Chondrocyte (in vitro differentiated cells): ENCODE results near the gene C20orf144. TPM values are rescaled to one million over a fixed set of nuclear protein-coding genes. Genes with fewer than 3 reads are reported as not detected.
"Not testable (repeated sequence)": the region's sequence is repeated elsewhere in the genome, so short reads cannot be mapped to it uniquely, and the experiment has no call there.

Experiments
- DNase-seq: peaks from one replicate; pipeline ENCODE4 v3.0.0; 2021; ENCODE audit warnings: mixed read lengths, low spot score
- H3K27ac Mint-ChIP-seq: one replicate; pipeline ENCODE4 v1.8.0; 2021; ENCODE audit warnings: mild to moderate bottlenecking, moderate library complexity, mixed read lengths; ENCODE audit not compliant: unreplicated experiment
- H3K27me3 Mint-ChIP-seq: 2 replicates; pipeline ENCODE4 v1.8.0; 2021; ENCODE audit warnings: low read depth, mixed read lengths
- H3K36me3 Mint-ChIP-seq: 2 replicates; pipeline ENCODE4 v1.8.0; 2021; ENCODE audit warnings: low read depth, mixed read lengths
- H3K4me1 Mint-ChIP-seq: 2 replicates; pipeline ENCODE4 v1.8.0; 2021; ENCODE audit warnings: low read depth, mild to moderate bottlenecking, mixed read lengths
- H3K4me3 Mint-ChIP-seq: one replicate; pipeline ENCODE4 v1.8.0; 2021; ENCODE audit warnings: mild to moderate bottlenecking, moderate library complexity, mixed read lengths; ENCODE audit not compliant: unreplicated experiment
- H3K9me3 Mint-ChIP-seq: 2 replicates; pipeline ENCODE4 v1.8.0; 2021; ENCODE audit warnings: low read depth, mixed read lengths
- total RNA-seq: library from RNA; stranded (reverse); gene quantifications from 3 replicates; pipeline ENCODE4 v1.2.1, GENCODE V29; 2021
- TF ChIP-seq, protein P1 (sequence below): fragments of 200-600 bp; sonication (generic); IDR thresholded peaks from 2 replicates; pipeline ENCODE4 v1.5.0; 2021; ENCODE audit warnings: antibody characterized with exemption, mild to moderate bottlenecking, moderate library complexity

Gene C20orf144
- total RNA-seq, 1 donor from 2014 or later = 0.10 TPM

DNA sequence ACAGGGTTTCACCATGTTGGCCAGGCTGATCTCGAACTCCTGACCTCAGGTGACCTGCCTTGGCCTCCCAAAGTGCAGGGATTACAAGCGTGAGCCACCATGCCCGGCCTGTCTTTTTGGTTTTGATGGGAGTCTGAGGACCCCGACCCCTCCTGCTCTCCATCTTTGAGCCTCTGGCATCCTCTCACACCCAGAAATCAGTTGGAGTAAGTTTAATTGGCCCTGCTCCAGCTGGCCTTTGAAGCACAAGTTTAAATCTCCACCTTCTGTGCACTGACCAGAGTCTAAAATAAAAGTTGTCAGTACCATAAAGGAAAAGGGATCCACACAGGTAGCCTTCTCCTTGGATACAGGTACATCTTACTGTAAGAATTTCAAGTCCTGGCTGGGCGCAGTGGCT lies 15.9 kb upstream of the C20orf144 start:
- no peak for DNase-seq
- no peaks in the 10 kb centered on the region for H3K27me3 Mint-ChIP-seq
- H3K27ac Mint-ChIP-seq = no peak overlapping the region
- TF ChIP-seq, protein P1, sequence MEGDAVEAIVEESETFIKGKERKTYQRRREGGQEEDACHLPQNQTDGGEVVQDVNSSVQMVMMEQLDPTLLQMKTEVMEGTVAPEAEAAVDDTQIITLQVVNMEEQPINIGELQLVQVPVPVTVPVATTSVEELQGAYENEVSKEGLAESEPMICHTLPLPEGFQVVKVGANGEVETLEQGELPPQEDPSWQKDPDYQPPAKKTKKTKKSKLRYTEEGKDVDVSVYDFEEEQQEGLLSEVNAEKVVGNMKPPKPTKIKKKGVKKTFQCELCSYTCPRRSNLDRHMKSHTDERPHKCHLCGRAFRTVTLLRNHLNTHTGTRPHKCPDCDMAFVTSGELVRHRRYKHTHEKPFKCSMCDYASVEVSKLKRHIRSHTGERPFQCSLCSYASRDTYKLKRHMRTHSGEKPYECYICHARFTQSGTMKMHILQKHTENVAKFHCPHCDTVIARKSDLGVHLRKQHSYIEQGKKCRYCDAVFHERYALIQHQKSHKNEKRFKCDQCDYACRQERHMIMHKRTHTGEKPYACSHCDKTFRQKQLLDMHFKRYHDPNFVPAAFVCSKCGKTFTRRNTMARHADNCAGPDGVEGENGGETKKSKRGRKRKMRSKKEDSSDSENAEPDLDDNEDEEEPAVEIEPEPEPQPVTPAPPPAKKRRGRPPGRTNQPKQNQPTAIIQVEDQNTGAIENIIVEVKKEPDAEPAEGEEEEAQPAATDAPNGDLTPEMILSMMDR = no peak
- peaks cover 22% of the 10 kb centered on the region for H3K4me1 Mint-ChIP-seq
- H3K36me3 Mint-ChIP-seq = peaks cover 33% of the 10 kb centered on the region
- H3K4me3 Mint-ChIP-seq = no peak overlapping the region
- H3K9me3 Mint-ChIP-seq = no peaks in the 10 kb centered on the region

DNA sequence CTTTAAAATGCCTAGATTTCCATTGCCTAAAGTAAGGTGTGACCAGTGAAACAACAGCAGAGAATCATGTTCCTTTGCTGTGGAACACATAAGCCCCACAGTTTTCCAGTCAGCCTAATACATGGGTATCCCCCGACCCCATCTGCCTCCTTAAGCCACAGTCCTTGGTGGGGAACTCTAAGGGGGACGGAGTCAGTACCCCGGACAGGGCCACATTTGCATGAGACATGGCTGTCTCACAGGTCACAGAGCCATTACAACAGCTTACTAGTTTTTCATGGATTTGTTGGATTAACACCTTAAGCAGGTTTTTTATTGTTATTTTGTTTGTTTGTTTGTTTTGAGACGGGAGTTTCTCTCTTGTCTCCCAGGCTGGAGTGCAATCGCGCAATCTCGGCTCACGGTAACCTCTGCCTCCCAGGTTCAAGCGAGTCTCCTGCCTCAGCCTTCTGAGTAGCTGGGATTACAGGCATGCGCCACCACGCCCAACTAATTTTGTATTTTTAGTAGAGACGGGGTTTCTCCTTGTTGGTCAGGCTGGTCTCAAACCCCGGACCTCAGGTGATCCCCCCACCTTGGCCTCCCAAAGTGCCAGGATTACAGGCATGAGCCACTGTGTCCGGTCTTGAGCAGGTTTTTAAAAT lies 15.0 kb upstream of the C20orf144 start:
- H3K9me3 Mint-ChIP-seq, DNase-seq, H3K4me3 Mint-ChIP-seq, H3K27me3 Mint-ChIP-seq: not testable (repeated sequence)
- peak overlapping the region; percentile 95 for H3K27ac Mint-ChIP-seq
- peaks cover 22% of the 10 kb centered on the region for H3K4me1 Mint-ChIP-seq
- H3K36me3 Mint-ChIP-seq = peaks cover 29% of the 10 kb centered on the region

DNA sequence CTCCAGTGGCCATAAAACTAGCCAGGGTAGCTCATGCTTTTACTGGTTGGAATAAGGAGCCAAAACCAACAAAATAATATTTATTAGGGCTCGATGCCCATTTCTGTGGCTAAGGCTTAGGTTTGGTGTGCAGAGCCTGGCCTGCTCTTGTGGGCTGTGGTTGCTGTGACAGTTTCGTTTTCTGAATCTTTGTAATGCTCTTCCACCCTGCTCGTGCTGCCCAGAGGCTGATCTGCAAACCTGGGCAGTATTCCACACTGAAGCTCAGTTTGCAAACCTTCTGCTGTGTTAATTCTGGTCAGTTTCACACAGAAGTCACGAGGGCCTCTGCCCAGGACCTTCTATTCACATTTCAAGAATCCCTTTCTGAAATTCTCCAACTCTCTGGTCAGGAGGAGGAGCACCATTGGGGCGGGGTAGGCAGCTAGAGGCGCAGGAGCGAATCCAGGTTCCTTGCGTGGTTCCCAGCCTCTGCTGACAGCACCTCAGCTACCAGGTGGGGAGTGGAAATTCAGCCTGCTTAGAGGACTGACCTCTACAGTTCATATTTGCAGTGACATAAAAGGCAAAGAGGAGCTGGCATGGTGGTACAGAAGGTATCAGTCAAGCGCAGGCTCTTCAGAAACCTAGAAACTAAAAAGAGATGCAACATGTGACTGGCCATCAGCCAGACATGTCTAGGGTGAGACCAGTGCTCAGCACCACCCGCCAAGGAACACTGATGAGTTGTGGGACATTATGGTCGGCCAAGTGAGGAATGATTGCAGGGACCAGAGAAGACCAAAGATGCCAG lies 14.3 kb upstream of the C20orf144 start:
- peak overlapping the region; percentile 95 for H3K27ac Mint-ChIP-seq
- no peak for DNase-seq
- TF ChIP-seq, protein P1 = peak; percentile 39
- H3K9me3 Mint-ChIP-seq = no peaks in the 10 kb centered on the region
- H3K27me3 Mint-ChIP-seq = no peaks in the 10 kb centered on the region
- peaks cover 26% of the 10 kb centered on the region for H3K36me3 Mint-ChIP-seq
- H3K4me3 Mint-ChIP-seq = peak overlapping the region; percentile 40
- peaks cover 22% of the 10 kb centered on the region for H3K4me1 Mint-ChIP-seq

DNA sequence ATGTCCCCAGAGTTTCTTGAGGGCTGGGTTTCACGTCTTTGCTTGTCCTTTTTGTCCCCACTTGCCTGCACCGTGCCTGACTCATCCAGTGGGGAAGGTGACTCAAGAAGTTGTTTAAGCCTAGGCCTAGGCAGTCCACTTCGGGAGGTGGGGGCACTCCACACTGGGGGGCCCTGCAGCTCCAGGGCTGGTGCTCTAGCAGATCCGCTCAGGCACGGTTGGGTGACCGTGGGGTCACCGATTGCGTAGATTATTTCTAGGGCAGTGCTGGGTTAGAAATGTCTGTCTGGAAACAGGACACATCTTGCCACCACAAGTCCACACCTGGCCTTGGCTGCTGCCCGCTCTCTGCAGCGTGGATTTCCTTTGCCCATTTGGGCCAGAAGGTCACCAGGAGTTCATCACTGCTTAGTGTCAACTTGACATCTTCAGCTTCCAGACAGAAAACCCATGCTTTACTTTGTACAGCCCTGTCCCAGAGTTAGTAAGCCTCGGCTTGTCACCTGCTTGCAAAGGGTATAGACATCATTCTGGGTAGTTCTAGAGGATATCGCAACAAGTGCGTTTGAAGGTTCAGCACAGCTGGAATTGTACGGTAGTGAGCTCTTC lies 13.6 kb upstream of the C20orf144 start:
- Mint-ChIP-seq H3K27me3 (no peaks in the 10 kb centered on the region), H3K4me1 (peaks cover 24% of the 10 kb centered on the region), H3K27ac (peak overlapping the region; percentile 95), H3K36me3 (peaks cover 22% of the 10 kb centered on the region), H3K4me3 (no peak overlapping the region), H3K9me3 (no peaks in the 10 kb centered on the region)
- DNase-seq = no peak
- TF ChIP-seq, protein P1 = no peak

DNA sequence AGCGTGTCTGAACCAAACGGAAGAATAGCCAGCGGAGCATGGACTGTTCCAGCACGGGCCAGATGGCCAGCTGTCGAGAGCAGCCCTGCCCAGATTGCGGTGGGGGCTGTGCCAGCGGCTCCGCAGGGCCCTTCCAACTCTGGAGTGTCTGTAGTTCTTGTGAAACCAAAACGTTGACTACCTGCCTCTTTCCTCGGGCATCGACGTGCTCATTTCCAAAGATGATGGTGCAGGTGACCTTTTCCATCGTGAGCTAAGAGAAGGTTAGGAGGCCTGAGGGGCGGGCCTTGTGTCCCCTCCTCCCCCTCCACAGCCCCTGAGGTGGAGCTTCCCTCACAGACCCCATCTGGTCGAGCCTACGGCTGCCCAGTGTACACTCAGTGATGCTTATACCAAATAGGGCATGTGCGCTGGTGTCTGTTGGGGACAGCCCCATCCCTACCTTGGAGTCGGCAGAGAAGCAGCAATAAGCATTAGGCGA lies 12.9 kb upstream of the C20orf144 start:
- peaks cover 20% of the 10 kb centered on the region for H3K36me3 Mint-ChIP-seq
- peaks cover 25% of the 10 kb centered on the region for H3K4me1 Mint-ChIP-seq
- H3K27ac Mint-ChIP-seq = no peak overlapping the region
- H3K4me3 Mint-ChIP-seq = no peak overlapping the region
- no peaks in the 10 kb centered on the region for H3K9me3 Mint-ChIP-seq
- TF ChIP-seq, protein P1 = no peak
- H3K27me3 Mint-ChIP-seq = no peaks in the 10 kb centered on the region
- no peak for DNase-seq
